ENCODE data around the gene C2CD4C.
"Not testable (repeated sequence)": the region's sequence is repeated elsewhere in the genome, so short reads cannot be mapped to it uniquely, and the experiment has no call there.

Gene C2CD4C

GRCh38 chr19:437041-437440 lies 28.1 kb upstream of the C2CD4C start:
- no peak for DNase-seq

- no peak for DNase-seq
Measured at GRCh38 chr19:436413-436950, 27.5 kb upstream of the C2CD4C start.

- DNase-seq: no peak
Measured at GRCh38 chr19:435707-436412, 26.9 kb upstream of the C2CD4C start.

- DNase-seq: no peak
Measured at GRCh38 chr19:435056-435706, 26.2 kb upstream of the C2CD4C start.

- no peak for DNase-seq
Measured at GRCh38 chr19:434152-434960, 25.4 kb upstream of the C2CD4C start.

GRCh38 chr19:430701-431100 lies 21.8 kb upstream of the C2CD4C start:
- DNase-seq: no peak

GRCh38 chr19:428149-428548 lies 19.2 kb upstream of the C2CD4C start:
- DNase-seq: no peak

- not testable (repeated sequence) for DNase-seq
Measured at GRCh38 chr19:427675-428074, 18.7 kb upstream of the C2CD4C start.

- no peak for DNase-seq
Measured at GRCh38 chr19:426725-427445, 17.9 kb upstream of the C2CD4C start.

GRCh38 chr19:425056-425455 lies 16.1 kb upstream of the C2CD4C start:
- no peak for DNase-seq

GRCh38 chr19:424546-424945 lies 15.6 kb upstream of the C2CD4C start:
- DNase-seq: no peak

GRCh38 chr19:423691-424466 lies 14.9 kb upstream of the C2CD4C start:
- no peak for DNase-seq

GRCh38 chr19:422917-423226 lies 13.9 kb upstream of the C2CD4C start:
- not testable (repeated sequence) for DNase-seq

GRCh38 chr19:422213-422916 lies 13.4 kb upstream of the C2CD4C start:
- no peak for DNase-seq

- DNase-seq: no peak
Measured at GRCh38 chr19:419721-420515, 11.0 kb upstream of the C2CD4C start.

GRCh38 chr19:418761-419671 lies 10.1 kb upstream of the C2CD4C start:
- DNase-seq: no peak

- DNase-seq: no peak
Measured at GRCh38 chr19:416416-416815, 7.5 kb upstream of the C2CD4C start.

GRCh38 chr19:415292-415691 lies 6.3 kb upstream of the C2CD4C start:
- DNase-seq: no peak

GRCh38 chr19:413756-414420 lies 4.9 kb upstream of the C2CD4C start:
- DNase-seq: no peak
